ENCODE measurements around the gene ZBTB20. TPM values are rescaled to one million over a fixed set of nuclear protein-coding genes. Genes with fewer than 3 reads are reported as not detected.

The ZBTB20 gene
- total RNA-seq, 4 donors from 2014 or later: 69.9 to 112 (median 80.8) TPM

DNA sequence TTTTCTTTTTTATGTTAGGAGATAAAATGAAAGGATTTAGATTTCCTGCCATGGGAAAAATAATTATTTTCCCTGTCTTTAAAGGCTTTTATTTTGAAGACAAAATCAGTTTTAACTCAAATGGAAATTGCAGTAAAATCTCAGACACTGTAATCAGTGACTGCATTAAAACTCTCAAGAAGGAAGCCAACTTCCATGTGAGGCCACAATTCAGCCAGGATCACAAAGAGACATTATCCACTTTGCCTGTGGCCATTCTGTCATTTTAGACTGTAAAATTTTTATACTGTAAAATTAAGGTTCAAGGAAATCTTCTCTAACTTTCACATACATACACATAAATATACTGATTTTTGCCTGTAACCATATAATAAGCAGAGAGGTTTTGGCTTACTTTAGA, 549.2 kb downstream of the ZBTB20 start:
- H3K36me3 ChIP-seq: peaks cover 0 to 6% (median 0%) of the 10 kb centered on the region in 4 donors
- H3K27me3 ChIP-seq: no peaks in the 10 kb centered on the region
- peaks cover 0 to 13% (median 7%) of the 10 kb centered on the region in 4 donors for H3K4me1 ChIP-seq
- H3K27ac ChIP-seq (replicated peaks in 1 of 4): no peak overlapping the region
- intact Hi-C loops (cut with DNase I): no loop called here
- no peak overlapping the region for H3K4me3 ChIP-seq
- DNase-seq (ENCODE audit: extremely low spot score): no peak
- no peaks in the 10 kb centered on the region for H3K9me3 ChIP-seq
- TF ChIP-seq POLR2AphosphoS5 (IDR thresholded peaks at IDR 0.05) (no peak), EP300 (IDR thresholded peaks at IDR 0.05) (no peak)

DNA sequence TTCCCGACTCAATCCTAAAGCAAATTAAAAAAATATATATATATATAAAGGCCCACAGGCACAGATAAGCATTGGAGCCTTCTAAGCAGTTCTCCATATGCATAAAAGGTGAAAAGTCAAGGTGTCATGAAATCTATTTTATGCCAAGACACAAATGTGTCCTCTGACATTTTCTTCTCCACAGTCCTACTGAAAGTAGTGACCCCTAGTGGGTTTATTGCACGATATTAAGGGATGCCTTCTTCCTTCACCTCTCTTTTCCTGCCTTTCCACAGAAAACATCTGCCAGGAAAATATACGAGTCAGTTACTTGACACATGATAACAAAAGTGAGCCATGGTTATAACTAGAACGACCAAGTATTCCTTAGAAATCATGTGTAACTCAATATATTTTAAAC, 550.1 kb downstream of the ZBTB20 start:
- 73% methylated on average over 4 of the region's 4 CpGs for WGBS
- TF ChIP-seq EP300 (IDR thresholded peaks at IDR 0.05) (no peak), POLR2AphosphoS5 (IDR thresholded peaks at IDR 0.05) (no peak), POLR2A (IDR thresholded peaks at IDR 0.05; ENCODE audit: low read depth) (no peak), CTCF (IDR thresholded peaks at IDR 0.05) (no peak)
- intact Hi-C loops (cut with DNase I): no loop called here
- no peaks in the 10 kb centered on the region for H3K27me3 ChIP-seq
- DNase-seq (ENCODE audit: extremely low spot score): no peak
- H3K36me3 ChIP-seq: peaks cover 0 to 6% (median 0%) of the 10 kb centered on the region in 4 donors
- no peak overlapping the region for H3K4me3 ChIP-seq
- peaks cover 0 to 13% (median 7%) of the 10 kb centered on the region in 4 donors for H3K4me1 ChIP-seq
- no peak overlapping the region for H3K27ac ChIP-seq (replicated peaks in 1 of 4)
- no peaks in the 10 kb centered on the region for H3K9me3 ChIP-seq

GRCh38 chr3:114596147-114596546, 550.9 kb downstream of the ZBTB20 start:
- H3K9me3 ChIP-seq: no peaks in the 10 kb centered on the region
- TF ChIP-seq EP300 (IDR thresholded peaks at IDR 0.05) (no peak), CTCF (IDR thresholded peaks at IDR 0.05) (no peak), POLR2AphosphoS5 (IDR thresholded peaks at IDR 0.05) (no peak), POLR2A (IDR thresholded peaks at IDR 0.05; ENCODE audit: low read depth) (no peak)
- 88% methylated on average over 2 of the region's 2 CpGs for WGBS
- no peak for DNase-seq (ENCODE audit: extremely low spot score)
- H3K4me1 ChIP-seq: peaks cover 0 to 13% (median 7%) of the 10 kb centered on the region in 4 donors
- H3K27me3 ChIP-seq: no peaks in the 10 kb centered on the region
- H3K27ac ChIP-seq (replicated peaks in 1 of 4): no peak overlapping the region
- H3K4me3 ChIP-seq: no peak overlapping the region
- intact Hi-C loops (cut with DNase I): no loop called here
- H3K36me3 ChIP-seq: peaks cover 0 to 6% (median 0%) of the 10 kb centered on the region in 4 donors

DNA sequence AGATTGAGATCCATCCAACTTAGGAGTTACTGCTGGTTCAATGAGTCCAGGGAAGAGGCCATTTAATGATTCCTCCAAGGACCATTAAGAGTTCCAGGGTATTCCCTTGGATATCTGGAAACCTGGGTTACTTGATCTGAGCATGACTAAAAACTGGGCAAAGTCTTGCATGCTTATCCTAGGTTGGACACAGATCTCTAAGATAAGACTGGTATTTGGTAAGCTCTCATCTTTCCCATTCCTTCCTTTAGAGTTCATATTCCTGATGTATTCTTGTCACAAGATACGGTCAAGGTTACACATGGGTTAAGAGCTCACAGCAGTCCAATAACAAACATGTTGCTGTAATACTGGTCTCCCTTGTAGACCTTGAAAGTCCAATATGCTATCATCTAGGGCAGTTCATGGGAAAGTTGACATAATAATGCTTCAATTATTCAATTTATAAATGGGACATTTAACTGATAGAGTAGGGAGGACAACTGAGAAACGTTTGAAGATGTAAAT, 551.5 kb downstream of the ZBTB20 start:
- intact Hi-C loops (cut with DNase I): no loop called here
- Histone ChIP-seq H3K27me3 (no peaks in the 10 kb centered on the region), H3K36me3 (peaks cover 0 to 6% (median 0%) of the 10 kb centered on the region in 4 donors), H3K4me3 (no peak overlapping the region), H3K27ac (replicated peaks in 1 of 4) (no peak overlapping the region), H3K4me1 (peaks cover 0 to 13% (median 2%) of the 10 kb centered on the region in 4 donors), H3K9me3 (no peaks in the 10 kb centered on the region)
- DNase-seq (ENCODE audit: extremely low spot score): no peak
- no peak for TF ChIP-seq POLR2AphosphoS5 (IDR thresholded peaks at IDR 0.05)
- no peak for TF ChIP-seq CTCF (IDR thresholded peaks at IDR 0.05)
- TF ChIP-seq EP300 (IDR thresholded peaks at IDR 0.05): no peak
- no peak for TF ChIP-seq POLR2A (IDR thresholded peaks at IDR 0.05; ENCODE audit: low read depth)
- WGBS: 72% methylated on average over 2 of the region's 2 CpGs

GRCh38 chr3:114590309-114591047, 556.6 kb downstream of the ZBTB20 start:
- no peak overlapping the region for H3K27ac ChIP-seq (replicated peaks in 1 of 4)
- 93% methylated on average over 6 of the region's 6 CpGs for WGBS
- H3K4me1 ChIP-seq: peaks cover 4 to 8% (median 8%) of the 10 kb centered on the region in 4 donors
- H3K36me3 ChIP-seq: peaks cover 0 to 5% (median 0%) of the 10 kb centered on the region in 4 donors
- H3K27me3 ChIP-seq: no peaks in the 10 kb centered on the region
- no peak for DNase-seq (ENCODE audit: extremely low spot score)
- H3K4me3 ChIP-seq: no peak overlapping the region
- TF ChIP-seq EP300 (IDR thresholded peaks at IDR 0.05): no peak
- TF ChIP-seq POLR2A (IDR thresholded peaks at IDR 0.05; ENCODE audit: low read depth): no peak
- no peaks in the 10 kb centered on the region for H3K9me3 ChIP-seq
- intact Hi-C loops (cut with DNase I): no loop called here

All from esophagus muscularis mucosa (tissue), 4 donors.